Ishikawa (cell line): ENCODE data around the gene FBXW12.

ENCODE experiments used
- CEBPB ChIP-seq: IDR thresholded peaks from 2 replicates; pipeline ENCODE4 v1.6.1; 2012
- CREB1 ChIP-seq: IDR thresholded peaks from 2 replicates; pipeline ENCODE4 v1.6.1; 2012; ENCODE audit warnings: low read depth
- EGR1 ChIP-seq: IDR thresholded peaks from 2 replicates; pipeline ENCODE4 v1.6.1; 2012
- EP300 ChIP-seq: IDR thresholded peaks from 2 replicates; pipeline ENCODE4 v1.6.1; 2012; ENCODE audit warnings: borderline replicate concordance
- FOXM1 ChIP-seq: IDR thresholded peaks from 2 replicates; pipeline ENCODE4 v1.6.1; 2012; ENCODE audit warnings: low read depth, borderline replicate concordance
- MAX ChIP-seq: IDR thresholded peaks from 2 replicates; pipeline ENCODE4 v1.6.1; 2012
- NFIC ChIP-seq: IDR thresholded peaks from 2 replicates; pipeline ENCODE4 v1.6.1; 2012
- RAD21 ChIP-seq: IDR thresholded peaks from 2 replicates; pipeline ENCODE4 v1.6.1; 2012; ENCODE audit warnings: low read depth
- REST ChIP-seq: IDR thresholded peaks from 2 replicates; pipeline ENCODE4 v1.6.1; 2012; ENCODE audit warnings: low read depth, mild to moderate bottlenecking
- TAF1 ChIP-seq: IDR thresholded peaks from 2 replicates; pipeline ENCODE4 v1.6.1; 2012; ENCODE audit warnings: low read depth, mild to moderate bottlenecking
- TCF12 ChIP-seq: IDR thresholded peaks from 2 replicates; pipeline ENCODE4 v1.6.1; 2012; ENCODE audit warnings: low read depth
- TEAD4 ChIP-seq: IDR thresholded peaks from 2 replicates; pipeline ENCODE4 v1.6.1; 2012
- USF1 ChIP-seq: IDR thresholded peaks from 2 replicates; pipeline ENCODE4 v1.6.1; 2012
- YY1 ChIP-seq: IDR thresholded peaks from 2 replicates; pipeline ENCODE4 v1.6.1; 2012; ENCODE audit warnings: low read depth
- ZBTB7A ChIP-seq: IDR thresholded peaks from 2 replicates; pipeline ENCODE4 v1.6.1; 2012; ENCODE audit warnings: low read depth

FBXW12 gene

GRCh38 chr3:48413086-48413485, 41.1 kb downstream of the FBXW12 start:
- no peak for TF ChIP-seq MAX
- no peak for TF ChIP-seq TEAD4
- no peak for TF ChIP-seq ZBTB7A
- TF ChIP-seq TCF12 = no peak
- TF ChIP-seq TAF1 = no peak
- TF ChIP-seq FOXM1 = no peak
- TF ChIP-seq EGR1 = no peak
- TF ChIP-seq YY1 = no peak
- TF ChIP-seq NFIC = no peak
- no peak for TF ChIP-seq REST
- no peak for TF ChIP-seq EP300
- TF ChIP-seq CEBPB = no peak
- no peak for TF ChIP-seq USF1
- no peak for TF ChIP-seq CREB1
- no peak for TF ChIP-seq RAD21

GRCh38 chr3:48413611-48414010, 41.6 kb downstream of the FBXW12 start:
- TF ChIP-seq REST (no peak), EGR1 (no peak), NFIC (no peak)

- no peak for TF ChIP-seq REST
Observed at GRCh38 chr3:48414376-48415250, 42.6 kb downstream of the FBXW12 start.

- no peak for TF ChIP-seq EP300
- no peak for TF ChIP-seq NFIC
- TF ChIP-seq MAX = no peak
- TF ChIP-seq REST = no peak
- no peak for TF ChIP-seq EGR1
- TF ChIP-seq TEAD4 = no peak
- TF ChIP-seq RAD21 = no peak
- no peak for TF ChIP-seq FOXM1
- no peak for TF ChIP-seq CREB1
Observed at GRCh38 chr3:48415251-48415953, 43.4 kb downstream of the FBXW12 start.
